CD14-positive monocyte (primary cell): ENCODE measurements around the gene SP100. TPM values are rescaled to one million over a fixed set of nuclear protein-coding genes. Genes with fewer than 3 reads are reported as not detected.

Source experiments
- DNase-seq, 3 donors: peaks; one replicate each; pipeline ENCODE4 v3.0.0-alpha.2; 2011 to 2022
- H2AFZ ChIP-seq: 2 replicates; pipeline ENCODE4 v1.6.0; 2012; ENCODE audit warnings: mild to moderate bottlenecking, low read depth, low read length, inconsistent platforms; ENCODE audit not compliant: insufficient read depth, poor library complexity, severe bottlenecking
- H3K27ac ChIP-seq, 2 donors: 1 replicate in 1 of 2; 2 replicates in 1 of 2; pipeline ENCODE4 v1.5.1; 2012 to 2013; ENCODE audit warnings: low read length in 2 of 2, control low read depth in 1 of 2, inconsistent platforms in 1 of 2, low read depth in 1 of 2, mild to moderate bottlenecking in 1 of 2
- H3K27me3 ChIP-seq, 2 donors: one replicate each; pipeline versions ENCODE4 v1.6.0 to v1.6.1; 2011 to 2013; ENCODE audit warnings: low read length in 2 of 2; ENCODE audit not compliant: control insufficient read depth in 2 of 2, insufficient read depth in 2 of 2
- H3K36me3 ChIP-seq, 2 donors: replicated peaks in 1 of 2; 1 replicate in 1 of 2; 2 replicates in 1 of 2; pipeline versions ENCODE4 v1.5.1 to v1.6.1; 2012 to 2013; ENCODE audit warnings: low read length in 2 of 2, control low read depth in 1 of 2, inconsistent platforms in 1 of 2, mild to moderate bottlenecking in 1 of 2; ENCODE audit not compliant: insufficient read depth in 2 of 2, control insufficient read depth in 1 of 2
- H3K4me1 ChIP-seq, 2 donors: 1 replicate in 1 of 2; 2 replicates in 1 of 2; pipeline versions ENCODE4 v1.5.1 to v1.6.1; 2012 to 2013; ENCODE audit warnings: low read length in 2 of 2, control low read depth in 1 of 2, inconsistent platforms in 1 of 2, mild to moderate bottlenecking in 1 of 2, moderate library complexity in 1 of 2; ENCODE audit not compliant: insufficient read depth in 2 of 2, control insufficient read depth in 1 of 2
- H3K4me2 ChIP-seq: replicated peaks from 2 replicates; pipeline ENCODE3; 2012; ENCODE audit warnings: low read length, moderate library complexity, mild to moderate bottlenecking; ENCODE audit not compliant: poor library complexity, severe bottlenecking; ENCODE audit errors: extremely low read depth
- H3K4me3 ChIP-seq, 3 experiments: fragments of 200-600 bp in 1 of 3; sonication (generic) in 1 of 3; replicated peaks in 1 of 3; 1 replicate in 2 of 3; 2 replicates in 1 of 3; pipeline ENCODE4 v1.5.1; 2011 to 2013; ENCODE audit warnings: low read length in 3 of 3, mild to moderate bottlenecking in 3 of 3, control low read depth in 2 of 3, low read depth in 2 of 3, inconsistent platforms in 1 of 3, moderate library complexity in 1 of 3
- H3K79me2 ChIP-seq: 2 replicates; pipeline ENCODE4 v1.6.0; 2012; ENCODE audit warnings: mild to moderate bottlenecking, control low read depth, inconsistent platforms, low read length, moderate library complexity; ENCODE audit not compliant: insufficient read depth
- H3K9ac ChIP-seq: 2 replicates; pipeline ENCODE4 v1.6.0; 2017; ENCODE audit warnings: low read length, mild to moderate bottlenecking; ENCODE audit not compliant: insufficient read depth, poor library complexity, severe bottlenecking
- H3K9me3 ChIP-seq, 2 donors: replicated peaks in 1 of 2; 1 replicate in 1 of 2; 2 replicates in 1 of 2; pipeline versions ENCODE4 v1.5.1 to v1.6.1; 2012 to 2013; ENCODE audit warnings: low read length in 2 of 2, control low read depth in 1 of 2; ENCODE audit not compliant: control insufficient read depth in 1 of 2, insufficient read depth in 1 of 2
- H4K20me1 ChIP-seq: 2 replicates; pipeline ENCODE4 v1.6.0; 2012; ENCODE audit warnings: mild to moderate bottlenecking, low read length, control low read depth, moderate library complexity; ENCODE audit not compliant: insufficient read depth
- H3K27ac Mint-ChIP-seq, 7 donors: one replicate each; pipeline ENCODE4 v1.8.0; 2020; ENCODE audit warnings: mild to moderate bottlenecking in 7 of 7, mixed read lengths in 7 of 7, moderate library complexity in 6 of 7, inconsistent platforms in 2 of 7
- H3K27me3 Mint-ChIP-seq, 3 donors: one replicate each; pipeline ENCODE4 v1.8.0; 2021 to 2022; ENCODE audit warnings: low read depth in 3 of 3, mild to moderate bottlenecking in 3 of 3, mixed read lengths in 3 of 3, moderate library complexity in 3 of 3, inconsistent platforms in 1 of 3
- H3K36me3 Mint-ChIP-seq, 2 donors: one replicate each; pipeline ENCODE4 v1.8.0; 2020; ENCODE audit warnings: mixed read lengths in 2 of 2, inconsistent platforms in 1 of 2, mild to moderate bottlenecking in 1 of 2
- H3K4me1 Mint-ChIP-seq: one replicate; pipeline ENCODE4 v1.8.0; 2020; ENCODE audit warnings: mild to moderate bottlenecking, mixed read lengths
- H3K4me3 Mint-ChIP-seq, 2 donors: one replicate each; pipeline ENCODE4 v1.8.0; 2020; ENCODE audit warnings: mild to moderate bottlenecking in 2 of 2, mixed read lengths in 2 of 2, moderate library complexity in 1 of 2
- H3K9me3 Mint-ChIP-seq, 7 donors: one replicate each; pipeline ENCODE4 v1.8.0; 2020 to 2022; ENCODE audit warnings: mixed read lengths in 7 of 7, mild to moderate bottlenecking in 6 of 7, moderate library complexity in 6 of 7, inconsistent platforms in 2 of 7
- CTCF ChIP-seq: fragments of 200-600 bp; IDR thresholded peaks from one replicate; pipeline ENCODE4 v1.8.0; 2022; ENCODE audit warnings: antibody characterized with exemption, mild to moderate bottlenecking
- WGBS: methylation state at CpG from one replicate; pipeline ENCODE4 v1.1.5; 2013; ENCODE audit warnings: missing lambda C conversion rate; ENCODE audit not compliant: insufficient coverage; 5-methylcytosine and 5-hydroxymethylcytosine counted together
- intact Hi-C, 2 donors: fragments of 100-400 bp; cut with micrococcal nuclease; formaldehyde crosslinking; loops; one replicate each; pipeline versions ENCODE4 v1.15.0 to v1.15.1; 2023
- polyA plus RNA-seq, 3 donors: library from polyadenylated mRNA; depleted of rRNA in 1 of 3; unstranded in 2 of 3; stranded (reverse) in 1 of 3; fragments of 300-500 nt in 2 of 3; fragments of >200 nt in 1 of 3; fragmentation: Illumina TruSeq in 2 of 3; gene quantifications; 1 replicate in 2 of 3; 2 replicates in 1 of 3; pipeline ENCODE4 v1.2.3, GENCODE V29; 2012 to 2021

The SP100 gene
- polyA plus RNA-seq, 3 donors, result 68.1 to 101 (median 97.4) TPM

- peaks cover 6% of the 10 kb centered on the region for H4K20me1 ChIP-seq
- peaks cover 0 to 7% (median 2%) of the 10 kb centered on the region in 7 donors for H3K9me3 Mint-ChIP-seq
- no peak for DNase-seq
- no peaks in the 10 kb centered on the region for H3K27me3 Mint-ChIP-seq
- peaks cover 22 to 26% of the 10 kb centered on the region in 2 donors for H3K4me1 ChIP-seq
- H3K36me3 ChIP-seq, result peaks cover 58 to 78% of the 10 kb centered on the region in 2 donors
- H3K4me3 Mint-ChIP-seq, result no peak overlapping the region
- H3K4me3 ChIP-seq, result no peak overlapping the region
- WGBS, result 100% methylated on average over 1 of the region's 4 CpGs
- no peaks in the 10 kb centered on the region for H3K79me2 ChIP-seq
- H3K27me3 ChIP-seq, result no peaks in the 10 kb centered on the region
- H3K4me1 Mint-ChIP-seq, result peaks cover 23% of the 10 kb centered on the region
- no peak overlapping the region for H2AFZ ChIP-seq
- TF ChIP-seq CTCF, result no peak
- H3K4me2 ChIP-seq, result no peak overlapping the region
- no peaks in the 10 kb centered on the region for H3K9me3 ChIP-seq
- no peak overlapping the region for H3K9ac ChIP-seq
- peak overlapping the region in 6 of 7 donors; percentile 9 to 73 (median 54) for H3K27ac Mint-ChIP-seq
- intact Hi-C loops, result no loop called here
- peaks cover 73 to 89% of the 10 kb centered on the region in 2 donors for H3K36me3 Mint-ChIP-seq
- H3K27ac ChIP-seq, result peak overlapping the region in 1 of 2 donors; percentile 67
Measured at GRCh38 chr2:230471074-230471473, 55.1 kb downstream of the SP100 start.

GRCh38 chr2:230472621-230473018 is 56.6 kb downstream of the SP100 start:
- Mint-ChIP-seq H3K4me1 (peaks cover 23% of the 10 kb centered on the region), H3K27ac (peak overlapping the region; percentile 65 to 93 (median 84)), H3K4me3 (no peak overlapping the region), H3K36me3 (peaks cover 67 to 88% of the 10 kb centered on the region in 2 donors), H3K9me3 (peaks cover 0 to 7% (median 2%) of the 10 kb centered on the region in 7 donors), H3K27me3 (no peaks in the 10 kb centered on the region)
- H3K4me3 ChIP-seq, result no peak overlapping the region
- no peak overlapping the region for H2AFZ ChIP-seq
- H3K4me2 ChIP-seq, result no peak overlapping the region
- no peaks in the 10 kb centered on the region for H3K9me3 ChIP-seq
- H3K27ac ChIP-seq, result peak overlapping the region in 1 of 2 donors; percentile 67
- DNase-seq, result peak; percentile 58 to 90 (median 88)
- H3K4me1 ChIP-seq, result peaks cover 22 to 26% of the 10 kb centered on the region in 2 donors
- intact Hi-C loops, result no loop called here
- H3K79me2 ChIP-seq, result no peaks in the 10 kb centered on the region
- no peak overlapping the region for H3K9ac ChIP-seq
- no peaks in the 10 kb centered on the region for H3K27me3 ChIP-seq
- H3K36me3 ChIP-seq, result peaks cover 50 to 76% of the 10 kb centered on the region in 2 donors
- H4K20me1 ChIP-seq, result no peaks in the 10 kb centered on the region
- TF ChIP-seq CTCF, result no peak
